B cell (primary cell): ENCODE results near the gene CEP95. TPM values are rescaled to one million over a fixed set of nuclear protein-coding genes. Genes with fewer than 3 reads are reported as not detected.

Experiments
- ATAC-seq: fragments of 200-7000 bp; cut with Tn5 transposase; one replicate; pipeline ENCODE4 v1.10.0; 2021; ENCODE audit warnings: low read depth, mild to moderate bottlenecking, moderate number of reproducible peaks, moderate library complexity
- CTCF ChIA-PET: fragments of 350-600 bp; sonication (Branson Sonifier 250); formaldehyde crosslinking; loops from one replicate; lab custom pipeline; 2021; ENCODE audit warnings: antibody characterized with exemption, inconsistent platforms; lab: Charles Lee
- POLR2A ChIA-PET: fragments of 350-600 bp; sonication (Branson Sonifier 250); formaldehyde crosslinking; loops from one replicate; lab custom pipeline; 2021; ENCODE audit warnings: antibody characterized with exemption; lab: Charles Lee
- DNase-seq: peaks from one replicate; pipeline ENCODE4 v3.0.0; 2013
- H2AFZ ChIP-seq: 2 replicates; pipeline ENCODE4 v1.6.1; 2012; ENCODE audit warnings: mild to moderate bottlenecking, low read depth, low read length; ENCODE audit not compliant: insufficient read depth, poor library complexity, severe bottlenecking
- H3K27ac ChIP-seq, 2 donors: 1 replicate in 1 of 2; 2 replicates in 1 of 2; pipeline ENCODE4 v1.5.1; 2012 to 2013; ENCODE audit warnings: low read length in 2 of 2, mild to moderate bottlenecking in 2 of 2, moderate library complexity in 1 of 2
- H3K27me3 ChIP-seq, 4 experiments: fragments of 200-600 bp in 1 of 4; sonication (generic) in 1 of 4; replicated peaks in 1 of 4; 1 replicate in 2 of 4; 2 replicates in 2 of 4; pipeline versions ENCODE4 v1.6.1 to v1.7.0; 2013 to 2016; ENCODE audit warnings: low read length in 3 of 4, mild to moderate bottlenecking in 2 of 4, mixed read lengths in 1 of 4, moderate library complexity in 1 of 4; ENCODE audit not compliant: insufficient read depth in 4 of 4, control insufficient read depth in 3 of 4; ENCODE audit errors: control extremely low read depth in 1 of 4
- H3K36me3 ChIP-seq, 2 experiments: replicated peaks in 1 of 2; 1 replicate in 1 of 2; 2 replicates in 1 of 2; pipeline versions ENCODE4 v1.6.1 to v1.7.1; 2013; ENCODE audit warnings: low read length in 1 of 2; ENCODE audit not compliant: insufficient read depth in 2 of 2, control insufficient read depth in 1 of 2; ENCODE audit errors: control extremely low read depth in 1 of 2, extremely low read depth in 1 of 2
- H3K4me1 ChIP-seq, 2 donors: fragments of 200-600 bp in 1 of 2; sonication (generic) in 1 of 2; 1 replicate in 1 of 2; 2 replicates in 1 of 2; pipeline versions ENCODE4 v1.5.1 to v1.6.1; 2013 to 2017; ENCODE audit warnings: low read length in 2 of 2; ENCODE audit not compliant: control insufficient read depth in 2 of 2, insufficient read depth in 2 of 2
- H3K4me2 ChIP-seq: replicated peaks from 2 replicates; pipeline ENCODE3; 2012; ENCODE audit warnings: mild to moderate bottlenecking, low read depth, low read length; ENCODE audit not compliant: poor library complexity, severe bottlenecking
- H3K4me3 ChIP-seq, 5 experiments: fragments of 200-600 bp in 1 of 5; sonication (generic) in 1 of 5; 1 replicate in 3 of 5; 2 replicates in 2 of 5; pipeline versions ENCODE4 v1.5.1 to v1.7.0; 2011 to 2016; ENCODE audit warnings: low read length in 4 of 5, mild to moderate bottlenecking in 4 of 5, low read depth in 2 of 5, control low read depth in 1 of 5, moderate library complexity in 1 of 5; ENCODE audit not compliant: insufficient read depth in 1 of 5; ENCODE audit errors: control extremely low read depth in 1 of 5, extremely low read depth in 1 of 5
- H3K79me2 ChIP-seq: fragments of 200-600 bp; sonication (generic); one replicate; pipeline ENCODE4 v1.6.0; 2016; ENCODE audit warnings: low read length; ENCODE audit not compliant: control insufficient read depth, insufficient read depth
- H3K9ac ChIP-seq: fragments of 200-600 bp; sonication (generic); 2 replicates; pipeline ENCODE4 v1.6.1; 2017; ENCODE audit warnings: mild to moderate bottlenecking, low read length, moderate library complexity
- H3K9me3 ChIP-seq, 3 donors: one replicate each; pipeline versions ENCODE4 v1.6.1 to v1.7.1; 2013; ENCODE audit warnings: low read length in 2 of 3; ENCODE audit not compliant: control insufficient read depth in 2 of 3, insufficient read depth in 1 of 3; ENCODE audit errors: control extremely low read depth in 1 of 3
- H4K20me1 ChIP-seq: 2 replicates; pipeline ENCODE4 v1.6.0; 2012; ENCODE audit warnings: mild to moderate bottlenecking, low read length; ENCODE audit not compliant: insufficient read depth, control insufficient read depth, poor library complexity, severe bottlenecking
- H3K27ac Mint-ChIP-seq: one replicate; pipeline ENCODE4 v1.8.0; 2021; ENCODE audit warnings: mixed read lengths
- H3K27me3 Mint-ChIP-seq: one replicate; pipeline ENCODE4 v1.8.0; 2021; ENCODE audit warnings: mixed read lengths
- H3K4me1 Mint-ChIP-seq: one replicate; pipeline ENCODE4 v1.8.0; 2021; ENCODE audit warnings: mixed read lengths
- H3K4me3 Mint-ChIP-seq: one replicate; pipeline ENCODE4 v1.8.0; 2021; ENCODE audit warnings: mixed read lengths
- H3K9me3 Mint-ChIP-seq: one replicate; pipeline ENCODE4 v1.8.0; 2022; ENCODE audit warnings: mixed read lengths; ENCODE audit not compliant: insufficient read depth
- EZH2 ChIP-seq: IDR thresholded peaks from 2 replicates; pipeline ENCODE4 v1.6.1; 2012; ENCODE audit warnings: borderline replicate concordance, low read depth, mild to moderate bottlenecking, moderate library complexity, low read length; ENCODE audit not compliant: insufficient read depth, poor library complexity, severe bottlenecking
- WGBS: methylation state at CpG from one replicate; pipeline ENCODE4 v1.1.5; 2013; ENCODE audit warnings: missing lambda C conversion rate; ENCODE audit not compliant: insufficient coverage; 5-methylcytosine and 5-hydroxymethylcytosine counted together
- intact Hi-C: fragments of 100-400 bp; cut with micrococcal nuclease; formaldehyde crosslinking; loops from one replicate; pipeline ENCODE4 v1.10.0; 2022
- polyA plus RNA-seq: library from polyadenylated mRNA; depleted of rRNA; stranded (reverse); fragments of >200 nt; gene quantifications from 2 replicates; pipeline ENCODE4 v1.2.3, GENCODE V29; 2012
- total RNA-seq, 2 donors: library from RNA; stranded (reverse); fragments of 120-200 nt in 1 of 2; gene quantifications; 1 replicate in 1 of 2; 2 replicates in 1 of 2; pipeline versions ENCODE4 v1.2.3 to v1.2.4, GENCODE V29; 2013 to 2022
- TF ChIP-seq, protein P1 (sequence below): fragments of 200-600 bp; IDR thresholded peaks from one replicate; pipeline ENCODE4 v1.8.0; 2022; ENCODE audit warnings: antibody characterized with exemption, mild to moderate bottlenecking

CEP95 gene
- total and polyA plus RNA-seq, 2 donors (not counting 1 experiment from before 2014, with no cell fraction given): 71.1 to 122 TPM

DNA sequence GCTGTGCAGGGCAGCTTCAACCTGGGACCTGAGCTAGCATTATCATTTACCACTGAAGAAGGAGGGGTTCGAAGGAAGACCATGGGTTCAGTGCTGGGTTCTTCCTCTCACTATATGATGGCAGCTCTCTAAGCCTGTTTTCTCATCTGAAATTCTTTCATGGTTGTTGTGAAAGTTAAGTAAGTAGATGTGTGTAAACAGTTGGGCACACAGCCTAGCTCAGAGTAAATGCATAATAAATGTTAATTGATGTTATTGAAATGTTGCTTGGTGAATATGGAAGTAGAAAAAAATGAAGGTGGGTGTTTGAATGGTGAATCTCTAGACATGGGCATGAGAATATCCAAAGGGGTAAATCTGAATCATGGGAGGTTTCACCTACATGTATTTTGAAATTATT is 9.1 kb downstream of the CEP95 start:
- Histone ChIP-seq H3K4me3 (no peak overlapping the region), H3K9ac (no peak overlapping the region), H3K9me3 (no peaks in the 10 kb centered on the region), H3K79me2 (peaks cover 27% of the 10 kb centered on the region), H4K20me1 (peaks cover 24% of the 10 kb centered on the region), H3K4me2 (no peak overlapping the region), H3K27ac (no peak overlapping the region), H2AFZ (no peak overlapping the region), H3K36me3 (peaks cover 33 to 79% of the 10 kb centered on the region in 2 experiments), H3K4me1 (peaks cover 0 to 8% of the 10 kb centered on the region in 2 donors), H3K27me3 (no peaks in the 10 kb centered on the region)
- DNase-seq: no peak
- POLR2A ChIA-PET: no interaction called here
- Mint-ChIP-seq H3K27me3 (no peaks in the 10 kb centered on the region), H3K4me1 (peaks cover 15% of the 10 kb centered on the region), H3K4me3 (no peak overlapping the region), H3K9me3 (no peaks in the 10 kb centered on the region), H3K27ac (no peak overlapping the region)
- no CpG with 5 or more reads among the region's 1 CpG for WGBS
- ATAC-seq: no peak
- CTCF ChIA-PET: interaction anchor here (0.9 to 4.0 kb wide), 3 partner anchors 8 to 96 kb away, joined by 3 to 34 read pairs (median 6); no protein-coding TSS in a partner anchor
- intact Hi-C loops: no loop called here
- TF ChIP-seq EZH2: no peak
- TF ChIP-seq, protein P1, sequence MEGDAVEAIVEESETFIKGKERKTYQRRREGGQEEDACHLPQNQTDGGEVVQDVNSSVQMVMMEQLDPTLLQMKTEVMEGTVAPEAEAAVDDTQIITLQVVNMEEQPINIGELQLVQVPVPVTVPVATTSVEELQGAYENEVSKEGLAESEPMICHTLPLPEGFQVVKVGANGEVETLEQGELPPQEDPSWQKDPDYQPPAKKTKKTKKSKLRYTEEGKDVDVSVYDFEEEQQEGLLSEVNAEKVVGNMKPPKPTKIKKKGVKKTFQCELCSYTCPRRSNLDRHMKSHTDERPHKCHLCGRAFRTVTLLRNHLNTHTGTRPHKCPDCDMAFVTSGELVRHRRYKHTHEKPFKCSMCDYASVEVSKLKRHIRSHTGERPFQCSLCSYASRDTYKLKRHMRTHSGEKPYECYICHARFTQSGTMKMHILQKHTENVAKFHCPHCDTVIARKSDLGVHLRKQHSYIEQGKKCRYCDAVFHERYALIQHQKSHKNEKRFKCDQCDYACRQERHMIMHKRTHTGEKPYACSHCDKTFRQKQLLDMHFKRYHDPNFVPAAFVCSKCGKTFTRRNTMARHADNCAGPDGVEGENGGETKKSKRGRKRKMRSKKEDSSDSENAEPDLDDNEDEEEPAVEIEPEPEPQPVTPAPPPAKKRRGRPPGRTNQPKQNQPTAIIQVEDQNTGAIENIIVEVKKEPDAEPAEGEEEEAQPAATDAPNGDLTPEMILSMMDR: no peak

DNA sequence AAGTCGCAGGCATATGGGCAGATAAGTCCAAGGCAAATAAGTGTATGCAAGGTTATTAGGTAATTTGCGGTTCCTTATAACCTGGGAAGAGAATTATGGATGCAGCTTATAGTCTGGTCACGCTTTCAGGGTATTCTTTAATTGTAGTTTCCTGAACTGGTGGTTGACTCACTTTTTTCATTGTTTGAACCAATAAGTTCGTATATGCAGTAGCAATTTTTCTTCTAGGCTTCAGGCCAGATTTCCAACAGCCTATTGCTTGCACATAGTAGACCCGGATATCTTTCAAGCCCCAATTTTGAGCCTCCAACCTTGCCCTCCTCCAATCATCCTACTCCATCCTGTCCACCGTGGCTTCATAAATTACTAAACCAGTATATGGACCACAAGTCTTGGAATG is 12.8 kb downstream of the CEP95 start:
- intact Hi-C loops: no loop called here
- H3K79me2 ChIP-seq: peaks cover 27% of the 10 kb centered on the region
- TF ChIP-seq, protein P1: no peak
- TF ChIP-seq EZH2: no peak
- 94% methylated on average over 5 of the region's 6 CpGs for WGBS
- Mint-ChIP-seq H3K4me3 (no peak overlapping the region), H3K27ac (no peak overlapping the region), H3K9me3 (no peaks in the 10 kb centered on the region), H3K4me1 (peaks cover 11% of the 10 kb centered on the region), H3K27me3 (no peaks in the 10 kb centered on the region)
- ChIA-PET CTCF (interaction anchor here (1.2 kb wide), 1 partner anchor 29 kb away, joined by 3 read pairs; no protein-coding TSS in a partner anchor), POLR2A (interaction anchor here (1.3 kb wide), 1 partner anchor 23 kb away, joined by 6 read pairs; the partner anchor contains the start of gene POLG2)
- H3K9me3 ChIP-seq: no peaks in the 10 kb centered on the region
- no peak overlapping the region for H3K27ac ChIP-seq
- H2AFZ ChIP-seq: no peak overlapping the region
- no peak overlapping the region for H3K4me3 ChIP-seq
- H3K27me3 ChIP-seq: no peaks in the 10 kb centered on the region
- H3K36me3 ChIP-seq: peaks cover 16 to 70% of the 10 kb centered on the region in 2 experiments
- ATAC-seq (no peak), DNase-seq (no peak)
- H3K4me1 ChIP-seq: peaks cover 0 to 8% of the 10 kb centered on the region in 2 donors
- peaks cover 28% of the 10 kb centered on the region for H4K20me1 ChIP-seq
- no peak overlapping the region for H3K9ac ChIP-seq
- H3K4me2 ChIP-seq: no peak overlapping the region
